NCI-H1436 treated with DMSO at 0.1 percent for 48 hours (cell line): ENCODE data around the gene KRTAP7-1.

ENCODE experiments used
- DNase-seq: peaks from one replicate; lab custom pipeline; 2025; lab: John Stamatoyannopoulos, UW

Gene KRTAP7-1

GRCh38 chr21:30829659-30830058 is at the start of gene KRTAP7-1:
Gene KRTAP7-1, minus strand, starts transcription at chr21:30829759. Its CDS starts 61 bp downstream, at chr21:30829698.
- DNase-seq: no peak

DNA sequence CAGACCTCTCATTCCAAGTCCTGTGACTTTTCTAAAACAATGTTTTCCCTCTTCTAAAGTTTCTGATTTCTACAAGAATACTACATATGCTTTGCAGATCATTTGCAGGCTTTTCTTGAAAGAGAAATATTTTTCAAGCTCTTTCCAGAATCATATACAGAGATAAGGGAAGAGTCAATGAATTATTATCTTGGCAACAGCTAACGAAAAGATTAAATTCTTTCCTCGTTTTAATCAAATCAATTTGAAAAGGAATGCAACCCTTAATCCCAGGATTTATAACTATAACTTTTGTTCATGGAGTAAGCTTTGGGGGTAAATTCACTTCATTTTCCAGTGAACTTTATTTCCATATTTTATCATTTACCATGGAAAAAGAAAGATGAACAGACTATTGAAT is 45.0 kb upstream of the KRTAP7-1 start:
- DNase-seq: no peak

GRCh38 chr21:30847627-30848500 is 18.3 kb upstream of the KRTAP7-1 start:
- no peak for DNase-seq

DNA sequence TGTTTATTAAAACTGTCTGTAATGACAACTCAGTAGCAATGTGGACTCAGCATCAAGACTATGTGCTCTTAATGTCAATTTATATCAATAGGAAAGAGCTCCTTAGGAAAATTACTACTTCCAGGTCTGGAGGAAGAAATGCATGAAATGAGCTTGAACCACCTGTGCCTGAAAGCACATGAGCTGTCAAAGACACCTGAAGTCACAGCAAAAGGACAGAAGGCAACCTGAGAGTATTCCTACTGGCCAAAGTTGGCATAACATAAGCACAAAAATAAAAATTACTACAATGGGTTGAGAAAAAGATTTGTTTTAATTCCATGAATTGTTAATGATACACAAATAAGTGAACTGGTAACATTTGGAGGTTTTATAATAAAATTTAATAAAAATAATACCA is 13.4 kb upstream of the KRTAP7-1 start:
- DNase-seq: no peak

GRCh38 chr21:30839304-30839703 is 9.7 kb upstream of the KRTAP7-1 start:
- no peak for DNase-seq

- DNase-seq: no peak
Observed at GRCh38 chr21:30838536-30838935, 9.0 kb upstream of the KRTAP7-1 start.

DNA sequence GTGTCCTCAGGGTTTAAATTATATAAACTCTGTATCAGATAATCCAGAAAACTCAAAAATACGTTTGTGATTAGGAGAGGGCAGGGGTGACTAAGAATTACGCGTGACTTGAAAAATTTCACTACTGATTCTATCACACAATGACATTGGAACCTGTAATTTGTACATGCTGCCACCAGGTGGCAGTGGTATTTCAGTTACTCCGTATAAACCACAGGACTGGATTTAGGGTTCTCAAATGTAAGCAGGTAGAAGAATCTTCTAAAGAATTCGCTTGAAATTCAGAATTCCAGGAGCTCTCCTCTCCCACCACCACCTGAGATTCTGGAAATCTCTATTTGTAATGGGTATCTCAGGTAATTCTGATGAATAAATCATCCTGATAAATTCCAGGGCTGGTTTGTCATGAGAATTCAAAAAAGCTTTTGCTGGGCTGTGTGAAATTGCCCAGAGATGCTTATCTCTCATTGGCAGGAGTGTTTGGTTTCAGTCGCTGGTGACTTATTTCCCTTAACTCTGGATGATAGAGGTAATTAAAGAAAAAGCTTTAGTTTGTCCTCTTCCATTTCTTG is 1.7 kb upstream of the KRTAP7-1 start:
- no peak for DNase-seq

DNA sequence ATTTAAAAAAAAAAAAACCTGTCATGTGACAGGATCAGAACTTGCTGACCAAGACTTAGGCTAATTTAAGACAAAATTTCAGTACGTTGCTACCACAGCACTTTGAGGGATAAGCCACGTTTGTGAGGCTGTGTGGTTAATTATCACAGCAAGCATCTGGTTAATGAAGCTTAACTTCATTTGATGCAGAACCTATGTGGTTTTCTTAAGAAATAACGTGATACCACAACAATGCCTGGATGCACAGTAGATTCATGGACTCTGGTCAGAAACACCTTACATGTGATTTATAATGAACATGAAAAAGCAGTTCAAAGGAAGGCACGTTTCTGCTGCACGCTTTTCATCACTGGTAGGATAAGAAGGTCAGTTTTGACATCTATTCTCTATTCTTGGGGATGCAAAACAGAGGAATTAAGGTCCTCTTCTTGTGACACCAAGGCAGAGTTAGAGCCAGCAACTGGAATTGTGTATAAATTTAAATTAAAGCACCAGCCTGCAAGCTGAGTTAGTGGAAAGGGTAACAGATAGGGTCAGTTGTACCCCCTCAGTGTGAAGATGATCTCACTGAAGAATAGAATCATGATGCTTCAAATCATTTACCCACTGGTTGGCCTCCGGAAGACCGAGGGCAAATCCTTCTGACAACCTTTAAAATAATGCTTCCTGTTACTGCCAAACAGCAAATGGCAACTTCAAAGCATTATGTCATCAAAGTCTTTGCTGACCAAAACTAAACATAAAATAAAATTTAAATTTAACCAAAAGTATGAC is 10.5 kb downstream of the KRTAP7-1 start:
- no peak for DNase-seq

DNA sequence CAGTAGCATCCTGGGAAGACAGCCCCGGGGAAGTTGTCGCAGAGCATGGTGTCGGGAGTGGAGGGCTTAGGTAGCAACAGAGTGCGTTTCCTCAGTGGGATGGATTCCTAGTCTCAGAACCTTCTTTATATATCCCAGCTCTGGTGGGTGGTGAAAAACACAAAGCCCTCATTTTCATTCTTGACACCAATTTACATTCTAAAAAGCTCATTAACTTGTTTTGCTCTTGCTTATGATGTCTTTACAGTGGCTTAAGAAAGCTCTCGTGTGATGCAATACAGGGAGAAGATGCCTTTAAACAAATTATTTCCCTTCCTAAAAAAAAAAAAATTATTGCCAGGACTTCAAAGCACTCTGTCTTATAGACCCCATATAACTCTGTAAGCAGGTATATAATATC is 16.4 kb downstream of the KRTAP7-1 start, which contains the start of gene KRTAP8-1:
Gene KRTAP8-1 (minus strand): TSS at position 101 of the 400 bp plus-strand sequence. CDS start 54 bp downstream, at position 47.
- DNase-seq: no peak

- no peak for DNase-seq
Observed at GRCh38 chr21:30800605-30801004, 29.0 kb downstream of the KRTAP7-1 start.

- DNase-seq: no peak
Observed at GRCh38 chr21:30793581-30794314, 35.8 kb downstream of the KRTAP7-1 start.

GRCh38 chr21:30779249-30779648 is 50.3 kb downstream of the KRTAP7-1 start:
- no peak for DNase-seq
